HG03045 (cell line): ENCODE results near the gene COL12A1.

Experiments
- ATAC-seq: cut with Tn5 transposase; IDR thresholded peaks from one replicate; pipeline ENCODE4 v1.9.1; 2021; ENCODE audit warnings: mild to moderate bottlenecking, moderate library complexity; ENCODE audit not compliant: unreplicated experiment

COL12A1 gene

DNA sequence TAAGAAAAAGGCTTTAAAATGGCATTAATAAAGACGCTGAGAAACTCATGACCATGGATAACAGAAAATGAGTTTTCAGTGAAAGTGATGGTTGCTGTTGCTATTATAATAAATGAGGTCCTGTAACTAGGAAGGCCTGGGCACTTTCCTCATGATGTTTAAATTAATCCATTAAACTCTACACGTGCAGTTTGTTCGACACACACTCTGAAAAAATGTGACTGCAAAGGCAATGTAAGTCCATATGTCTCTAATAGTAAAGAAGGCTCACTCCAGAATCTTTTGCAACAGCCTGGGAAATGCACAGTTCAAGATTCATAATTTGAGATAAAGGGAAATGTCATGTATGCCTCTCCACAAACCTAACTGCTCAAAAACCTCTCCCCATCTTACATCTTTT lies 153.4 kb downstream of the COL12A1 start:
- no peak for ATAC-seq

DNA sequence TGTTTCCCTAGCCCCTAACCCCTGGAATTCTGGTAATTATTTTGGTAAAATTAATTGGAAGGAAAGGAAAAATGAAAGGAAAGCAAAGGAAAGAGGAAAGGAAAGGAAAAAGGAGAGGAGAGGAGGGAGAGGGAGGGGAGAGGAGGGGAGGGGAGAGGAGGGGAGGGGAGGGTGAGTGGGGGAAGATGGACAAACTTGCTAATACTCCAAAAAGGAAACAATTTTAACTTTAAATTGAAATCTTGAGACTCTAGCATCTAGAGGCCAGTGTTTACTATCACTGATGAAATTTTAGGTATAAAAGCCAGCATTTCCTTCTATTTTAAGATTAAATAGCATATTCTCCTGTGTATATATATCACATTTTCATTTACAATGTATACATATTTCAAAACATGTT lies 156.5 kb downstream of the COL12A1 start:
- no peak for ATAC-seq

DNA sequence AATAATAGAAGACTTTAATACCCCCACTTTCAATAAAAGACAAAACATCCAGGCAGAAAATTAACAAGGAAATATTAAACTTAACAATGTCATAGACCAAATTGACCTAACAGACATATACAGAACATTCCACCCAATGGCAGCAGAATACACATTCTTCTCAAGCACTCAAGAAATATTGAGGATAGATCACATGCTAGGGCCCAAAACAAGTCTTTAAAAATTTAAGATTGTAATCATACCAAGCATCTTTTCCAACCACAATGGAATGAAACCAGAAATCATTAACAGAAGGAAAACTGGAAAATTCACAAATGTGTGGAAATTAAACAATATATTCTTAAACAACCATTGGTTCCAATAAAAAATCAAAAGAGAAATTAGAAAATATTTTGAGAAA lies 161.0 kb downstream of the COL12A1 start:
- ATAC-seq, result no peak

DNA sequence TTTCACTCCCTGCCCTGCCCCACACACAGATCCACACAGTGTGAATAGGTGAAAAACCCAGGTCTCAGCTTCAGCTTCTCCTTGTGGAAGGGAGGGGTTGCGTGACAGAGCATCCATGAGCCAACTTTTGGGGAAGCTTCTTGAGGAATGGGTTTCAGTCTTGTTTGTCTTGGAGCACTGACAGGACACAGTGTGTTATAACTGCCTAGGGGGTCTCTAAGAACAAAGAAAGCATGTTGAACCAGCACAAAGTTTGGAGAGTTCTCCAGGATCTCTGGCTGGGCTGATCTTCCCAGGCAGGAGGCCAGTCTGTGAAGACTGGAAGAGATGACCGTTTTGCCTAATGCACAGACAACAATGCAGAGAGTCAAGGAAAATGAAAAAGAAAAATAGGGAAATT lies 164.5 kb downstream of the COL12A1 start:
- no peak for ATAC-seq
